Measurements from ENCODE around the gene HS6ST1. TPM values are rescaled to one million over a fixed set of nuclear protein-coding genes. Genes with fewer than 3 reads are reported as not detected.

The HS6ST1 gene
- polyA plus RNA-seq, 1 donor (not counting 4 experiments of a cell fraction or from before 2014, with no cell fraction given): 6.3 TPM

- FAIRE-seq (no peak), DNase-seq (ENCODE audit: low read depth, low spot score) (no peak)
- dilution Hi-C loops (cut with MboI; ENCODE audit: extremely low pct_ligation_motif_present, low sequenced_read_pairs): no loop called here
- H3K4me2 ChIP-seq (ENCODE audit: control insufficient read depth, extremely low read depth, insufficient read depth, low read depth, low read length): no peak overlapping the region
- no peak overlapping the region for H3K9ac ChIP-seq (ENCODE audit: control insufficient read depth, extremely low read depth, insufficient read depth, low read length)
- peaks cover 15% of the 10 kb centered on the region for H3K4me1 ChIP-seq (ENCODE audit: control insufficient read depth, extremely low read depth, insufficient read depth, low read length)
- H3K9me3 ChIP-seq (ENCODE audit: control insufficient read depth, low read depth, low read length): no peaks in the 10 kb centered on the region
- H3K36me3 ChIP-seq (ENCODE audit: control insufficient read depth in 2 of 2, extremely low read depth in 1 of 2, insufficient read depth in 2 of 2, low read length in 2 of 2): peaks cover 0 to 10% of the 10 kb centered on the region in 2 experiments
- no peak for TF ChIP-seq EZH2 (IDR thresholded peaks at IDR 0.05; ENCODE audit: low read length)
- TF ChIP-seq, protein P1, sequence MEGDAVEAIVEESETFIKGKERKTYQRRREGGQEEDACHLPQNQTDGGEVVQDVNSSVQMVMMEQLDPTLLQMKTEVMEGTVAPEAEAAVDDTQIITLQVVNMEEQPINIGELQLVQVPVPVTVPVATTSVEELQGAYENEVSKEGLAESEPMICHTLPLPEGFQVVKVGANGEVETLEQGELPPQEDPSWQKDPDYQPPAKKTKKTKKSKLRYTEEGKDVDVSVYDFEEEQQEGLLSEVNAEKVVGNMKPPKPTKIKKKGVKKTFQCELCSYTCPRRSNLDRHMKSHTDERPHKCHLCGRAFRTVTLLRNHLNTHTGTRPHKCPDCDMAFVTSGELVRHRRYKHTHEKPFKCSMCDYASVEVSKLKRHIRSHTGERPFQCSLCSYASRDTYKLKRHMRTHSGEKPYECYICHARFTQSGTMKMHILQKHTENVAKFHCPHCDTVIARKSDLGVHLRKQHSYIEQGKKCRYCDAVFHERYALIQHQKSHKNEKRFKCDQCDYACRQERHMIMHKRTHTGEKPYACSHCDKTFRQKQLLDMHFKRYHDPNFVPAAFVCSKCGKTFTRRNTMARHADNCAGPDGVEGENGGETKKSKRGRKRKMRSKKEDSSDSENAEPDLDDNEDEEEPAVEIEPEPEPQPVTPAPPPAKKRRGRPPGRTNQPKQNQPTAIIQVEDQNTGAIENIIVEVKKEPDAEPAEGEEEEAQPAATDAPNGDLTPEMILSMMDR (optimal IDR thresholded peaks at IDR 0.05 in 1 of 3, IDR thresholded peaks at IDR 0.05 in 1 of 3, conservative IDR thresholded peaks at IDR 0.05 in 1 of 3; ENCODE audit: extremely low read depth in 1 of 3, insufficient read depth in 2 of 3, low read length in 3 of 3): no peak
- peaks cover 45% of the 10 kb centered on the region for H4K20me1 ChIP-seq (ENCODE audit: control insufficient read depth, extremely low read depth, insufficient read depth, low read length)
- no peaks in the 10 kb centered on the region for H3K9me1 ChIP-seq (ENCODE audit: control insufficient read depth, extremely low read depth, insufficient read depth, low read length)
- H3K79me2 ChIP-seq (ENCODE audit: control insufficient read depth, insufficient read depth, low read length): peaks cover 95% of the 10 kb centered on the region
- H3K27me3 ChIP-seq (ENCODE audit: control insufficient read depth, extremely low read depth, insufficient read depth, low read length): no peaks in the 10 kb centered on the region
- H3K27ac ChIP-seq (ENCODE audit: control insufficient read depth, insufficient read depth, low read length): no peak overlapping the region
- no peak overlapping the region for H3K4me3 ChIP-seq (ENCODE audit: control insufficient read depth in 2 of 3, extremely low read depth in 1 of 3, insufficient read depth in 2 of 3, low read depth in 1 of 3, low read length in 3 of 3)
- no peak overlapping the region for H2AFZ ChIP-seq (ENCODE audit: control insufficient read depth, low read length)
Measured at GRCh38 chr2:128311755-128312341, 6.8 kb downstream of the HS6ST1 start.

- FAIRE-seq (no peak), DNase-seq (ENCODE audit: low read depth, low spot score) (no peak)
- Histone ChIP-seq H2AFZ (ENCODE audit: control insufficient read depth, low read length) (no peak overlapping the region), H3K79me2 (ENCODE audit: control insufficient read depth, insufficient read depth, low read length) (peaks cover 92% of the 10 kb centered on the region), H3K9ac (ENCODE audit: control insufficient read depth, extremely low read depth, insufficient read depth, low read length) (no peak overlapping the region), H3K9me1 (ENCODE audit: control insufficient read depth, extremely low read depth, insufficient read depth, low read length) (no peaks in the 10 kb centered on the region), H3K27me3 (ENCODE audit: control insufficient read depth, extremely low read depth, insufficient read depth, low read length) (no peaks in the 10 kb centered on the region), H3K4me2 (ENCODE audit: control insufficient read depth, extremely low read depth, insufficient read depth, low read depth, low read length) (no peak overlapping the region), H3K36me3 (ENCODE audit: control insufficient read depth in 2 of 2, extremely low read depth in 1 of 2, insufficient read depth in 2 of 2, low read length in 2 of 2) (peaks cover 0 to 10% of the 10 kb centered on the region in 2 experiments), H3K27ac (ENCODE audit: control insufficient read depth, insufficient read depth, low read length) (no peak overlapping the region), H3K4me3 (ENCODE audit: control insufficient read depth in 2 of 3, extremely low read depth in 1 of 3, insufficient read depth in 2 of 3, low read depth in 1 of 3, low read length in 3 of 3) (no peak overlapping the region), H3K4me1 (ENCODE audit: control insufficient read depth, extremely low read depth, insufficient read depth, low read length) (peaks cover 15% of the 10 kb centered on the region), H3K9me3 (ENCODE audit: control insufficient read depth, low read depth, low read length) (no peaks in the 10 kb centered on the region), H4K20me1 (ENCODE audit: control insufficient read depth, extremely low read depth, insufficient read depth, low read length) (peaks cover 40% of the 10 kb centered on the region)
- dilution Hi-C loops (cut with MboI; ENCODE audit: extremely low pct_ligation_motif_present, low sequenced_read_pairs): no loop called here
- TF ChIP-seq, protein P1 (optimal IDR thresholded peaks at IDR 0.05 in 1 of 3, IDR thresholded peaks at IDR 0.05 in 1 of 3, conservative IDR thresholded peaks at IDR 0.05 in 1 of 3; ENCODE audit: extremely low read depth in 1 of 3, insufficient read depth in 2 of 3, low read length in 3 of 3): no peak
- no peak for TF ChIP-seq EZH2 (IDR thresholded peaks at IDR 0.05; ENCODE audit: low read length)
Measured at GRCh38 chr2:128311216-128311754, 7.4 kb downstream of the HS6ST1 start.
